Body of pancreas (tissue), 4 donors: ENCODE data around the gene SFXN5.

Source experiments
- CTCF ChIP-seq, 7 experiments: fragments of 450-650 bp in 4 of 7; fragments of 200-600 bp in 3 of 7; sonication (generic) in 3 of 7; IDR thresholded peaks; one replicate each; pipeline ENCODE4 v1.5.1; 2016 to 2019; ENCODE audit warnings: antibody characterized with exemption in 7 of 7
- POLR2A ChIP-seq, 3 donors: fragments of 450-650 bp; IDR thresholded peaks; one replicate each; pipeline ENCODE4 v1.6.1; 2016; ENCODE audit warnings: antibody characterized with exemption in 3 of 3, mild to moderate bottlenecking in 2 of 3

GRCh38 chr2:72975017-72975416 is 96.5 kb downstream of the SFXN5 start:
- TF ChIP-seq POLR2A (IDR thresholded peaks at IDR 0.05) (no peak), CTCF (IDR thresholded peaks at IDR 0.05) (no peak)
